Stimulated activated effector memory CD8-positive, alpha-beta T cell treated with anti-CD3 and anti-CD28 coated beads, Interleukin-12 subunit alpha, Interleukin-12 subunit beta, amount 100 ng/mL, for 72 hours (primary cell): Measurements from ENCODE around the gene AFF3.
A peak's percentile ranks its signal among the peaks of the same experiment; 100 is the strongest.

Experiments used
- ATAC-seq: fragments of 150-1000 bp; cut with Tn5 transposase; 2 replicates; pipeline ENCODE4 v1.10.0; 2021
- DNase-seq, 2 donors: peaks; one replicate each; pipeline ENCODE4 v3.0.0; 2021 to 2022; ENCODE audit warnings: low spot score in 2 of 2
- H3K27ac Mint-ChIP-seq: one replicate; pipeline ENCODE4 v1.8.0; 2022; ENCODE audit warnings: mild to moderate bottlenecking, mixed read lengths
- H3K36me3 Mint-ChIP-seq: one replicate; pipeline ENCODE4 v1.8.0; 2022; ENCODE audit warnings: mild to moderate bottlenecking, mixed read lengths
- H3K4me1 Mint-ChIP-seq: one replicate; pipeline ENCODE4 v1.8.0; 2022; ENCODE audit warnings: mixed read lengths
- H3K4me3 Mint-ChIP-seq: one replicate; pipeline ENCODE4 v1.8.0; 2022; ENCODE audit warnings: mild to moderate bottlenecking, mixed read lengths
- H3K9me3 Mint-ChIP-seq: one replicate; pipeline ENCODE4 v1.8.0; 2022; ENCODE audit warnings: mixed read lengths

Gene AFF3

GRCh38 chr2:99631700-99632099 is 510.7 kb downstream of the AFF3 start:
- Mint-ChIP-seq H3K9me3 (no peaks in the 10 kb centered on the region), H3K4me3 (no peak overlapping the region), H3K36me3 (no peaks in the 10 kb centered on the region), H3K4me1 (no peaks in the 10 kb centered on the region), H3K27ac (no peak overlapping the region)
- ATAC-seq (no peak), DNase-seq (no peak)

- H3K36me3 Mint-ChIP-seq, result no peaks in the 10 kb centered on the region
- H3K4me1 Mint-ChIP-seq, result no peaks in the 10 kb centered on the region
- no peak for ATAC-seq
Measured at GRCh38 chr2:99629320-99629719, 513.1 kb downstream of the AFF3 start.

DNA sequence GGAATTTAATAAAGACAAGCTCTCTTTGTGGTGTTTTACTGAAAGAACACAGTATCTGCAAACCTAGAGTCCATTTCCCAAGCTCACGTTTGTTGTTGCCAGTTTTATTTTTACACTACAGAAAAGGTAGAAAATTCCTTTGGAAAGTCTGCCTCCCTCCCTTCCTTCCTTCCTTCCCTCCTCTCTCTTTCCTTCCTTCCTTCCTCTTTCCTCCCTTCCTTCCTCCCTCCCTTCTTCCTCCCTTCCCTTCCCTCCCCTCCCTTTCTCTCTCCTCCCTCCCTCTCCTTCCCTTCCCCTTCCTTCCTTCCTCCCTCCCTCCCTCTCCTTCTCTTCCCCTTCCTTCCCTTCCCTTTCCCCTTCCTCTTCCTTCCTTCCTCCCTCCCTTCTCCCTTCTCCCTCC is 516.2 kb downstream of the AFF3 start:
- no peaks in the 10 kb centered on the region for H3K9me3 Mint-ChIP-seq
- H3K27ac Mint-ChIP-seq, result no peak overlapping the region
- H3K4me1 Mint-ChIP-seq, result no peaks in the 10 kb centered on the region
- no peaks in the 10 kb centered on the region for H3K36me3 Mint-ChIP-seq
- ATAC-seq, result no peak
- no peak for DNase-seq
- no peak overlapping the region for H3K4me3 Mint-ChIP-seq

More at GRCh38 chr2:99629320-99629719, 513.1 kb downstream of the AFF3 start:
- no peaks in the 10 kb centered on the region for H3K9me3 Mint-ChIP-seq
- H3K4me3 Mint-ChIP-seq, result no peak overlapping the region
- DNase-seq, result no peak
- H3K27ac Mint-ChIP-seq, result no peak overlapping the region

- no peaks in the 10 kb centered on the region for H3K4me1 Mint-ChIP-seq
- H3K36me3 Mint-ChIP-seq, result no peaks in the 10 kb centered on the region
- no peak for DNase-seq
Measured at GRCh38 chr2:99624677-99625076, 517.7 kb downstream of the AFF3 start.

DNA sequence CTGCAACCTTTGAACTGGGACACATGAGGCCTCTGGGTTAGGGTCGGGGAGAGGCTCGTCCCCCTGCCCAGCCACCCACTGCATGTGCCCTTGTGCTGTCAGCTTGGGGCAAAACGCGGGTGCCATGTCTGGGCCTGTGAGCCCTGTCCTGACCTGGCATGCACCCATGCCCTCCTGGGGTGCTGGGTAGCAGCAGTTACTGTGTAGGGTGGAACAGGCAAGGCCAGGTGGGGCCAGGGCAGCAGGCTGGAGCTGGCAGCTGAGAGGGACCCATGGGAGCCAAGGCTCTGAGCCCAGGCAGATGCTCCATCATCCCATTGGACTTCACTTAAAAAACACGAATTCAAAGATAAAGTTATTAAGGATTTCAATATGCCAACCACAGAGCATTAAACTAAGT is 518.8 kb downstream of the AFF3 start:
- H3K27ac Mint-ChIP-seq, result no peak overlapping the region
- H3K36me3 Mint-ChIP-seq, result no peaks in the 10 kb centered on the region
- no peak for DNase-seq
- no peak overlapping the region for H3K4me3 Mint-ChIP-seq
- H3K9me3 Mint-ChIP-seq, result no peaks in the 10 kb centered on the region
- H3K4me1 Mint-ChIP-seq, result no peaks in the 10 kb centered on the region
- peak; percentile 47 for ATAC-seq

More at GRCh38 chr2:99624677-99625076, 517.7 kb downstream of the AFF3 start:
- no peak for ATAC-seq
- H3K27ac Mint-ChIP-seq, result no peak overlapping the region
- H3K4me3 Mint-ChIP-seq, result no peak overlapping the region
- no peaks in the 10 kb centered on the region for H3K9me3 Mint-ChIP-seq

DNA sequence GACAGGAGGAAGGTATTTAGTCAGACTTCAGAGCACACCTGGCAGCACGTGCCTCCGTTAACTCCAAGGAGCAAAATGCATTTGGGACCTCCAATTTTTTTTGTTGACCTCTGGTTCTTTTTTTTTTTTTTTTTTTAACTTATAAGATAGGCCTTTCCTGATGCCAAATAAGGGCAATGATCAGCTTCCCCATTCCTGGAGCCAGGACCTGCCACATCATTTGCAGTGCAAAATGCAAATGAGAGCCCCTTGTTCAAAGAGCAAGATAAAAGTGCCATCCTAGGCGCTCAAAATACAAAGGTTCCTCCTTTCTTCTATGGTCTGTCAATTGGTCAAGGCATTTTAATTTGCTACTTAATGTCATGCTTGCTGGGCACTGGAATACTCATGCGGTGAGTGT is 519.4 kb downstream of the AFF3 start:
- H3K4me1 Mint-ChIP-seq, result no peaks in the 10 kb centered on the region
- DNase-seq, result no peak
- no peaks in the 10 kb centered on the region for H3K36me3 Mint-ChIP-seq
- H3K4me3 Mint-ChIP-seq, result no peak overlapping the region
- H3K9me3 Mint-ChIP-seq, result no peaks in the 10 kb centered on the region
- no peak for ATAC-seq
- no peak overlapping the region for H3K27ac Mint-ChIP-seq

- Mint-ChIP-seq H3K4me1 (no peaks in the 10 kb centered on the region), H3K4me3 (no peak overlapping the region), H3K36me3 (no peaks in the 10 kb centered on the region), H3K27ac (no peak overlapping the region), H3K9me3 (no peaks in the 10 kb centered on the region)
- ATAC-seq (no peak), DNase-seq (no peak)
Measured at GRCh38 chr2:99622534-99622933, 519.9 kb downstream of the AFF3 start.

- ATAC-seq (no peak), DNase-seq (no peak)
- no peaks in the 10 kb centered on the region for H3K9me3 Mint-ChIP-seq
- H3K4me1 Mint-ChIP-seq, result no peaks in the 10 kb centered on the region
- H3K27ac Mint-ChIP-seq, result no peak overlapping the region
- H3K36me3 Mint-ChIP-seq, result no peaks in the 10 kb centered on the region
- H3K4me3 Mint-ChIP-seq, result no peak overlapping the region
Measured at GRCh38 chr2:99621774-99622173, 520.6 kb downstream of the AFF3 start.

GRCh38 chr2:99621106-99621505 is 521.3 kb downstream of the AFF3 start:
- Mint-ChIP-seq H3K9me3 (no peaks in the 10 kb centered on the region), H3K27ac (no peak overlapping the region), H3K4me1 (no peaks in the 10 kb centered on the region), H3K36me3 (no peaks in the 10 kb centered on the region), H3K4me3 (no peak overlapping the region)
- DNase-seq (no peak), ATAC-seq (no peak)

- ATAC-seq, result no peak
- H3K4me1 Mint-ChIP-seq, result no peaks in the 10 kb centered on the region
- H3K4me3 Mint-ChIP-seq, result no peak overlapping the region
- H3K27ac Mint-ChIP-seq, result no peak overlapping the region
- no peak for DNase-seq
- no peaks in the 10 kb centered on the region for H3K36me3 Mint-ChIP-seq
- H3K9me3 Mint-ChIP-seq, result no peaks in the 10 kb centered on the region
Measured at GRCh38 chr2:99619151-99619550, 523.2 kb downstream of the AFF3 start.

DNA sequence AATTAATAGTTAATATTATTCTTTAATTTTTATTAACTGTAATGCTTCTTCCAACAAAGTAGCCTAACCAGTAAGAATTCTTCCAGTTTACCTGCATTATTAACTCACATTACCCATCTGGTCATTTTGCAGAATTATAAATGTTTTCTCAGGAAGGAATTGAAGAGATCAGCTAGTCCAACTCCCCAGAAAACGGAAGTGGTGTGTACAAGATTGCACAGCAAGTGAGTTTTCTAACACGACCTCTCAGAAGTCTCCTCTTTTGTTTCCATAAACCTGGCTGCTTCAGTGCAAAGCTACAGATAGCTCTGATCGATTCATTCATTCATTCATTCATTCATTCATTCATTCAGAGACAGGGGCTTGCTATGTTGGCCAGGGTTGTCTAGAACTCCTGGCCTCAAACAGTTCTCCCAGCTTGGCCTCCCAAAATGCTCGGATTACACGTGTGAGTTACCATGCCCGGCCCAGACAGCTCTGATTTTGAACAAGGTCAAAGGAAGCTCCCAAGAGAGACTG is 523.8 kb downstream of the AFF3 start:
- Mint-ChIP-seq H3K4me1 (no peaks in the 10 kb centered on the region), H3K27ac (no peak overlapping the region), H3K36me3 (no peaks in the 10 kb centered on the region), H3K4me3 (no peak overlapping the region), H3K9me3 (no peaks in the 10 kb centered on the region)
- no peak for ATAC-seq
- no peak for DNase-seq

DNA sequence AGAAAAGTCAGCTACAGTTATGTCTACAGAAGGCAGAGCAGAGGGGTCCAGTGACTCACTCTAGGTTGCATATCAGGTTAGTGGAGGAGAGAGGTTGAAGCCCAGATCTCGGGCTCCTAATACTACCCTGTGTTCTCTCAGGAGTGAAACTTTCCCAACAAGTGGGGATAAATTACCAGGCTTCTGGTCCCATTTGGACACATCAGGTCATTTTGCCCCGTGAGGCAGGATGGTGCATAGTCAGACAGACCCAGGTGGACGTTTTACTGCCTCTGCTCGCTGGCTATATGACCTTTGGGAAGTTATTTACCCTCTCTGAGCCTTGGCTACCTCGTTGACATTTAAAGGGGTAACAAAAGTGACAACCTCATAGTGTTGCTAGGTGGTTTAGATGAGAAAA is 524.6 kb downstream of the AFF3 start:
- no peak overlapping the region for H3K27ac Mint-ChIP-seq
- DNase-seq, result no peak
- no peak for ATAC-seq
- no peak overlapping the region for H3K4me3 Mint-ChIP-seq
- H3K36me3 Mint-ChIP-seq, result no peaks in the 10 kb centered on the region
- no peaks in the 10 kb centered on the region for H3K9me3 Mint-ChIP-seq
- H3K4me1 Mint-ChIP-seq, result no peaks in the 10 kb centered on the region

DNA sequence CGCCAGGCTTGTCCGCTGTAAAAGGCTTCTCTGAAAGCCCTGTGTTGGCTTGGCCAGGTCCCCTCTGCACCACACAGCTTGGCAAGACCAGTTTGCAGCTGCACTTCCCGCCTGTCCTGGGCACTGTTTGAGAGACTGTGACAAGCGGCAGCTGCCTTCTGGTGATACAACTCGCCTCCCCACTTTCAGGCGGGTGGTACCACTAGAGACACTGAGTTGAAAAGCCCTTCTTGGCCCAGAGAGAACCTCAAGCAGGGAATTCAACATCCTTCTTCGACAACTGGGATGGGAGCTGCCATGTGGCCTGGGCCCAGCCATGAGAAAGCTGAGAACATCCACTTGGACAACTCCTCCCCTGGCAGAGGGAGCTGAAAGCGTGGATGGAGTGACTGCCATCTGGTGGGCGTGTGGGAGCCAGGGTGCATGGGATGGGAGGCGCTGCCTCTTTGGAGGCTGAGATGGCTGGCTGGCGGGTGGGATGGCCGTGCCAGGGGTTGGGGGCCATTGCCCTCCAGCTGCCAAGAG is 527.1 kb downstream of the AFF3 start:
- no peak for ATAC-seq
- Mint-ChIP-seq H3K9me3 (no peaks in the 10 kb centered on the region), H3K4me3 (no peak overlapping the region), H3K4me1 (no peaks in the 10 kb centered on the region), H3K27ac (no peak overlapping the region), H3K36me3 (no peaks in the 10 kb centered on the region)
- no peak for DNase-seq

- H3K36me3 Mint-ChIP-seq, result no peaks in the 10 kb centered on the region
Measured at GRCh38 chr2:99613980-99614379, 528.4 kb downstream of the AFF3 start.

GRCh38 chr2:99611786-99612185 is 530.6 kb downstream of the AFF3 start:
- H3K36me3 Mint-ChIP-seq, result no peaks in the 10 kb centered on the region
- no peak for ATAC-seq
- H3K9me3 Mint-ChIP-seq, result no peaks in the 10 kb centered on the region
- no peak overlapping the region for H3K27ac Mint-ChIP-seq
- H3K4me1 Mint-ChIP-seq, result no peaks in the 10 kb centered on the region
- no peak for DNase-seq
- no peak overlapping the region for H3K4me3 Mint-ChIP-seq

More at GRCh38 chr2:99613980-99614379, 528.4 kb downstream of the AFF3 start:
- no peak for DNase-seq
- no peak overlapping the region for H3K4me3 Mint-ChIP-seq
- no peaks in the 10 kb centered on the region for H3K9me3 Mint-ChIP-seq
- H3K27ac Mint-ChIP-seq, result no peak overlapping the region
- ATAC-seq, result no peak
- H3K4me1 Mint-ChIP-seq, result no peaks in the 10 kb centered on the region

DNA sequence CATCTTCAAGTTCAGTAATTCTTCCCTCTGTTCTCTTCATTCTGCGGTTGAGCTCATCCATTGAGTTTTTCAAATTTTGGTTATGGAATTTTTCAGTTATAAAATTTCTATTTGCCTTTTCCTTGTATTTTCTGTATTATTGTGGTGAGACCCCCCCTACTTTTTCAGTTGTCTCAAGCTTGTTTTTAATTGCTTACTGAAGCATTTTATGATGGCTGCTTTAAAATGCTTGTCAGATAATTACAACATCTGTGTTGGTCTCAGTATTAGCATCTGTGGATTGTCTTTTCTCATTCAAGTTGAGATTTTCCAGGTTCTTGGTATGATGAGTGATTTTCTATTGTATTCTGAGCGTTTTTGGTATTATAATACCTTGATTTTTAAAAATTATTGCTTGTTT is 531.4 kb downstream of the AFF3 start:
- Mint-ChIP-seq H3K9me3 (no peaks in the 10 kb centered on the region), H3K4me3 (no peak overlapping the region), H3K4me1 (no peaks in the 10 kb centered on the region), H3K36me3 (no peaks in the 10 kb centered on the region), H3K27ac (no peak overlapping the region)
- no peak for ATAC-seq
- no peak for DNase-seq

DNA sequence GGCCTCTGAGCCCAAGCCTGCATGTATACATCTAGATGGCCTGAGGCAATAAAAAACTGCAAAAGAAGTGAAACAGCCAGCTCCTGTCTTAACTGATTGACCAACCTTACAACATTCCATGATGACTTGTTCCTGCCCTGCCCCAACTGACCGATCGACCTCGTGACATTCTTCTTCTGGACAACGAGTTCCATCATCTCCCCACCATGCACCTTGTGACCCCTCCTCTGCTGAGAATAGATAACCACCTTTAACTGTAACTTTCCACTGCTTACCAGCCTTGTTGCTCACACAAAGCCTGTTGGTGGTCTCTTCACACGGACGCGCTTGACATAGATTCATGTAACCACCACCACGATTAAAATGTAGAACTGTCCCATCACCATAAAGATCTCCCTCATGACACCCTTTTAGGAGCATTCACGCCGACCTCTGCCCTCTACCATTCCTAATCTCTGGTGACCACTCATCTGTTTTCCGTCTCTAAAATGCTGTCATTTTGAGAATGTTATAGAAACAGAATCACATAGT is 532.5 kb downstream of the AFF3 start:
- H3K9me3 Mint-ChIP-seq, result no peaks in the 10 kb centered on the region
- no peaks in the 10 kb centered on the region for H3K4me1 Mint-ChIP-seq
- H3K27ac Mint-ChIP-seq, result no peak overlapping the region
- ATAC-seq (no peak), DNase-seq (no peak)
- no peak overlapping the region for H3K4me3 Mint-ChIP-seq
- H3K36me3 Mint-ChIP-seq, result no peaks in the 10 kb centered on the region
